ENCODE results near the gene FGF18.

Gene FGF18

DNA sequence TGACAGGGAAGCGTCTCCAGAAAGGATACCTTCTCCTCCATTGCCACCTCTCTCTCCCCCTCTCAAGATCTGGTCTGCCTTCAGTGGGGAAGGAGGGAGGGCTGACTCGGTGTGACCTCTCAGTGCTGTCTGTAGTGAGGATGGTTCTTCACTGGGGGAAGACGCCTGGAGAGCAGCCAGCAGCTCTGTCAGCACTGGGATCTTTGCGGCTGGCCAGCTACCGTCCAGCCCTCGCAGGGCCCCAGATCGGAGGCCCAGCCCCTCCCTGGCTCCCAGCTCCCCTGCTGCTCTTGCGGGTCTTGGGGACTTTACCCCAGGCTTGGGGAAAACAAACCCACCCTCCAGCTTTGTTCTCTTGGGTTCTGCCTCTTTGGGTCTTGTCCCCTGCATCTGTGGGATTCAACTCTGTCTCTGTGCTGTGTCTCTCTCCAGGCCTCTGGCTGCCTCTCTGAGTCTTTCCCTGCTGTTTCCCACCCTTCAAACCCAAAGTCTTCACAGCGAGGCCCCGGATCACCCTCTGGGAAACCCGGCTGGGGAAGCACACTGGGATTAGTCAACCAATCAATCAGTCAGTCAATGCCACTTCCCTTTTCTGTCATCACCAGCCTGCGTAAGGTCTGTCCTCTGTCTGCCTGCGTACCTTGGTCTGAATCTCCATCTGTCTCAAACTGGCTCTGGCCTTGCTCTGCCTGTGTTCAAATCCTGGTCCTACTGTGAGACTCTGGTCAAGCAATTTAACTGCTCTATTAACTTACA lies 23.0 kb downstream of the FGF18 start:
- DNase-seq (ENCODE audit: low read depth in 2 of 2): no peak

DNA sequence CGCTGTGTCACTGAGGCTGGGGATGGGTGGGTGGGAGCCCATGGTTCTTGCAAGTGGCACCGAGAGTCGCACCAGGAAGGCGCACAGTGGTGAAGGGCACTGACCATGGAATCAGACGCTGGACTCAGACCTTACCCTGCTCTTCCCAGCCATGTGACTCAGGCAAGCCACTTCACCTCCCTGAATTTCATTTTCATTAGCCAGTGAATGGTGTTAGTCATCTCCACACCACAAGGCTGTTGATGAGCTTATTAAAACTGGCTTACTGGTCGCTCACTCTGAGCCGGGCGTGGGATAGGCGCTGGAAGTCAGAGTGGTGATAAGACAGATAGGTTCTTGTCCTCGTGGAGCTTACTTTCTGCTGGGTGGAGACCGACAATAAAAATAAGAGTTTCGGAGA lies 25.1 kb downstream of the FGF18 start:
- no peak for DNase-seq (ENCODE audit: low read depth in 2 of 2)

DNA sequence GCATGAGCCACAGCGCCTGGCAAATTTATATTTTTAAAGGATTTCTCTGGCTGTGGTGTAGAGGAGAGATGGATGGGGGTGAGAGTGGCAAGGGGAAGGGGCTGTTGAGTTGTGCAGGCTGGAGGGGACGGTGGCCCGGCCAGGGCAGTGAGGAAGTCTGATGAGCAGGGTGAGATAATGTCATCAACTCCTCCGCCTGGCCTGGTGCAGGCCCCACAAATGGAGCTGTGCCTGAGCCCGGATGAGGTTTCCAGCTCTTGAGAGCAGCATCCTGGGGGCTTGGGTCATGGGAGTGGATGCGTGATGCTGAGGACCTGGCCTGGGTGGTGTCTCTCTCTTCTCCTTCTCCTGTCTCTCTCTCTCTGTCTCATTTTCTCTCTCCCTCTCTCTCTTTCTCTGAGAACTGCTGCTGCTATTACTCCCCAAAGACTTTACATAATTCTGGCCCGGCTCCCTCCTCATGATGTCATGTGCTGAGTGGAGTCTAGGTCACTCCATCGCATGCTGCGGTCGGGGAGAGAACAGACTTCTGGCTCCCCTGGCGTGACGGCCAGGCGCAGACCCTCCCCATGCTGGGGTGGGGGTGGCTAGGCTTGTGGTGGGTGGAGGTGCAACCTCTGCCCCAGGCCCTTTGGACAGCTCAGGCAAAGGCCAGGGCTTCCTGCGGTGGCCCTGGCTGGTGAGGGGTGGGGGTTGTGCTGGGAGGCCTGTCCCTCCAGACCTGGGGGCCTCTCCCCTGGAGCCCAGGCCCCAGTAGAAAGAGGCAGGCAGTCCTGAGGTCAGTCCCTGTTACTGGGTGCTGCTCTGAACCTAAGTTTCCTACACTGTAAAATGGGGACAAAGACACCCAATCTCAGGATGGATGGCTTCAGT lies 26.4 kb downstream of the FGF18 start:
- DNase-seq (ENCODE audit: low read depth in 2 of 2): peak; percentile 43 to 50

DNA sequence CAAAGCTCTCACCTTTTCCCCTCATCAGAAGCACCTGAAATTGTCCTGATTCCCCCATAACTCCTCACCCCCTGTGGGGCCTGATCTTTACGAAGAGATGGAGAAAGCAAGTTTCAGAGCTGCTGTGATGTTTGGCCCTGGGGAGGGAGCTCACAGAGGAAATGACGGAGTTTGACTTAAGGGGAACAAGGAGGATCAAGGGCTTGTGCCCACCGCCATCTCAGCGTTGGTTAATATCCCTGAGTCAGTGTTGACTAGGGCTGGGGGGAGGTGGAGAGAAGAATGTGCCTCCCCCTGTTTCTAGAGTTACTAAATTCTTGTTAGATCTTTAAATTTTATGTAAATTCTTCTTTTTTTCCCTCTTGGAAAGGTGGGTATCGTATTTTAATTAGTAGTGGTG lies 27.8 kb downstream of the FGF18 start:
- DNase-seq (ENCODE audit: low read depth in 2 of 2): no peak

DNA sequence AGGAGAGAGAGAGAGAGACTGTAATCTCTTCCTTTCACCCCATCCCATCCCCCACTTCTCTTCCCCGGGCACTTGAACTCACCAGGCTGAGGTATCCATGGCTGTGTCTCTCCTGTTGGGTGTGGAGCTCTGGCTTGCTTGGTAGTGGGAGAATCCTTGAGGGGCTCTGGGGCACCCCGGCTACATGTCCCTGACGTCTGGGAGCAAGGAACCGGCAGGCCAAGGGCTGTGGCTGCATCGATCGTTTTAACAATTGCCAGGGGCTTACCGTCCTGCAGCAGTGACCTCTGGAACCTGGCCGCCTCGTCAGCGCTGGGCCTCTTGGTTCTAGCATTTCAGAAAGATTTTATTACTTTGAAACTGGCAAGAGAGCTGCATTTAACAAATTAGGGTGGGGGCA lies 30.0 kb downstream of the FGF18 start:
- no peak for DNase-seq (ENCODE audit: low read depth in 2 of 2)

DNA sequence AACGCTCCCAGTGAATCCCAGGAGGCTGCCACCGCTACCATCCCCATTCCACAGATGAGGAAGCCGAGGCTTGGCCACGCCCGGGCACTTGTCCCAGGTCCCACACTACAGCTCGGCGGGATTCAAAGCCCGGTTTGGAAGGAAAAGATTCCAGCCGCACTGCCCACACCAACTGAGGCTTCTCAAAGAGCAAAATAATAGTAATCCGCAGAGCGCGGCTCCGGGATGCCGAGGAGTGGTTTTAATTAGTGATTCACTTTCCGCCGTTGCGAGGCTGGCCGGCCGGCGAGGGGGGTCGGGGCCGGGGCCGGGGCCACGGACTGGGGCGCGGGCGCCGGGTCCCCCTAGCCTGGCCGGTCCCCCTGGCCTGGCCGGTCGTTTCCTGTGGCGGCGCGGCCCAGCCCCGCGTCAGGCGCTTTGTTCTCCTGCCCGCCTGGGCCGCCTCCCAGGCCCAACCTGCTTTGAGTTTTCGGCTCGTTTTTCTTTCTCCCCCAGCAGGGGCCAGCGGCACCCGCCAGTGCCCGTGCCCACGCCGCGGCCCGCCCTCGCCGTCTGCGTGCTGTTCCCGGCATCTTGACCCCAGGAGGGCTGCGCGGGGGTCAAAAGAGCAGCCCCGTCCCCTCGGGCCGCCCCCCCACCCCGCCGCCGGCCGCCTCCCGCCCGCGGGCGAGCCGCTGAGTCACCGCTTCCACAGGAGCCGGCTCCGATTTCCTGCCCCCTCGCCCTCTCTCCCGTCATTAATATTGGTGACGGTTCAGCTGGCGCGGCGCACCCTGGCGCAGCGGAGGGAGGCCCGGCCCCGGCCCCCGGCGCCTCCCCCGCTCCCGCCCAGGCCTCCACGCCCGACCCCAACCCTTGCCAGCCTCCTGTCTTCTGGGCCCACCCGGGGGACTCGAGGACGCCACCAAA lies 31.2 kb downstream of the FGF18 start:
- peak in 1 of 2 experiments; percentile 56 for DNase-seq (ENCODE audit: low read depth in 2 of 2)

DNA sequence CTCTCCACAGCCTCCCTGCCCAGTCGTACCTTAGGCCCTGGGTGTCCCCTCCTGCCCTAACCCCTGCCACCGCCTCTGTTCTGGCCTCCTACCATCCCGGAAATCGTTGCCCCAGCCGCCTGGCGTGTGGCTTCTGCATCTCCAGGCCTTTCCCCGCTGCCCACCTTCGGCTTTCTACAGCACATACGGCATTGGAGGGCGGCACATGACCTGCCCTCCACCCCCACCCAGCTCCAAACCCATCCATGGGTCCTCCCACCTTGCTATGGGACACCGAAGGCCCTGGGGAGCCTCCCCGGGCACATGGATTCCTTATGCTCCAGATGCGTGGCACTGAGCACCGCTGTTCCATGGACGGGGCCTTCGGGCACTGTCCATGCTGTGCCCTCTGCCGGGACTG lies 32.0 kb downstream of the FGF18 start:
- no peak for DNase-seq (ENCODE audit: low read depth in 2 of 2)

GRCh38 chr5:171453056-171453725 lies 33.7 kb downstream of the FGF18 start:
- DNase-seq (ENCODE audit: low read depth in 2 of 2): no peak

- DNase-seq (ENCODE audit: low read depth in 2 of 2): no peak
Measured at GRCh38 chr5:171453988-171454387, 34.5 kb downstream of the FGF18 start.

DNA sequence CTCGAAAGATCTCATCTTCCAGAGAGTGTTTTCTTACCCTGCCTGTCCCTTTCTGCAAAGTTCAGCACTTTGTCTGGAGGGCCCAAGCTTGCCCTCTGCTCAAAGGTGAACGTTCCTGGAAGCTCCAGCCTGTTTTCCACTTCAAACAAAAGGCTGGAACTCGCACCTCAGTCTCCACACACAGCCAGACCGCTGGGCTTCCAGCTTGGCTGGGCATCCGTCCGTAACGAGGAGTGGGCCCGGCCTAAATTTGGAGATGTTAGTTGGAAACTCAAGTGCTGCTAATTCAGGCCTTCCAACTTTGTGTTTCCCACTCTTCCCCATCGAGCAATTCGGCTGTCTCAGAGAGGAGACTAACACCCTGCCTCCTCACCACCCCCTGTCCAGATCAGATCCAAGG lies 35.1 kb downstream of the FGF18 start:
- no peak for DNase-seq (ENCODE audit: low read depth in 2 of 2)

DNA sequence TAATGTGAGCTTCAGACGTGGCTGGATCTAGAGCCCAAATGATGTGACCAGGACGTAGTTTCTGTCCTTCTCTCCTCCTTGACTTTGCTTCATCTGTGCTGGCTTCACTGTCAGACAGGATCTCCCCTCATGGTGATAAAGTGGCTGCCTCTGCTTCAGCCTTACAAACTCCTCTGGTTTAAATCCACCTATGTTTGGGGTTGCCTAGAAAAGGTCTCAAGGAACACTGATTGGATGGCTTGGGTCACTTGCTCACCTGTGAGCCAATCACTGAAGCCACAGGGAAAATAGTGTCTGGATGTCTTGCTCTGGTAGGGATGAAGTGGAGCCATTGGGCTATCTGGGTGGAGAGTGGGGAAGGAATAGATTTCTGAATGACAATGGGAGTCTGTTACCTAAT lies 36.1 kb downstream of the FGF18 start:
- no peak for DNase-seq (ENCODE audit: low read depth in 2 of 2)

DNA sequence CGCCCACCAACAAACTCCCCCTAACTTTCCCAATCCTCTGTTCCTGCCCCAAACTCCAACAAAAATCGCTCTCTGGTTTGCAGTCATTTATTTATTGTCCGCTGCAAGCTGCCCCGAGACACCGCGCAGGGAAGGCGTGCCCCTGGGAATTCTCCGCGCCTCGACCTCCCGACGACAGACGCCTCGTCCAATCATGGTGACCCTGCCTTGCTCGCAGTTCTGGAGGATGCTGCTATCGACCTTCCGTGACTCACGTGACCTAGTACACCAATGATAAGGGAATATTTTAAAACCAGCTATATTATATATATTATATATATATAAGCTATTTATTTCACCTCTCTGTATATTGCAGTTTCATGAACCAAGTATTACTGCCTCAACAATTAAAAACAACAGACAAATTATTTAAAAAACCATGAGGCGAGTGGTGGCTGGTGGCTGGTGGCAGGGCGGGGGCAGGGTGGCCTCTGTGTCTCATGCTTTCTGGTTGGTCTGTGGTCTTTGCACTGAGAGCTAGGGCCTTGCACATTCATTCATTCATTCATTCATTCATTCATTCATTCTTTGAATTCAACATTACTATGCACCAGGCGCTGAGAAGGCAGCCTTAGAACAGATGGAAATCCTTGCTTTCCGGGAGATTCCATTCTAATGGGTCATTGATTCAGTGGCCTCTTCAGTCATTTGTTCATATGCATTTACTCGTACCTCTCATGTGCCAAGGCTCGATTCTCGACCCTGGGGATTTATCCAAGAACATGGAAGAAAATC lies 37.9 kb downstream of the FGF18 start:
- DNase-seq (ENCODE audit: low read depth in 2 of 2): no peak

DNA sequence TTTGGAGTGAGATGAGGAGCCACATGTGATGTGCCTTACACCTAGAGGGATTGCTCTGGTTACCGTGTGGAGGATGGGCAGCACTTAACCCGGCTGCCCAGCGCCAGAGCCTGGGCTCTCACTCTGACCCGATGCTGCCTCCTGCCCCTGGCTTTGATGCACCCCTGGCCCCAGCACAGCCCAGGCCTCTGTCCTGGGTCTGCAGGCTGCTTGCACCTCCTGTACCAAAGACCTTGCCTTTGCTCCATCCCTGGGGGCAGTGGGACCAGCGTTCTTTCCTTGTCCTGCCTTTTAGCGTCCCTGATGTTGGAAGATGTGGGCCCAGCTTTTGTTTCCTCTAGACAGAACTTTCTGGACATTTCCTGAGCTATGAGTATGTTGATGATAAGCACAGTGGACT lies 40.4 kb downstream of the FGF18 start:
- DNase-seq (ENCODE audit: low read depth in 2 of 2): no peak

- DNase-seq (ENCODE audit: low read depth in 2 of 2): no peak
Measured at GRCh38 chr5:171462136-171462927, 42.9 kb downstream of the FGF18 start.

- DNase-seq (ENCODE audit: low read depth in 2 of 2): no peak
Measured at GRCh38 chr5:171462928-171463861, 43.7 kb downstream of the FGF18 start.

DNA sequence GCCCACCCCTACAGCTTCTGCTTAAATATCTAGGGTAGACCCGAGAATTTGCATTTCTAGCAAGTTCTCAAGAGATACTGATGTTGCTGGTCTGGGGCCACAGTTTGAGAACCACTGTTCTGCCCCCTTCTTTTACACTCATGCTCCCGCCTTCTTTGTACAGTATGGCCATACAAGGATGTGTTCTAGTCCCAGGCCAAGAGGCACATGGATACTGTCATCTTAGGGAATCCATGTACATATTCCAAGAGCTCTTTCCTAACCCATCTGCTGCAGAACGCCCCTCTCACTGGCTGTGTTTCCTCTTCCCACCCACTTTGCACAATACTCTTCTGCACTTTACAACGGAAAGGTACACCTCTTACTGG lies 44.4 kb downstream of the FGF18 start:
- DNase-seq (ENCODE audit: low read depth in 2 of 2): no peak

DNA sequence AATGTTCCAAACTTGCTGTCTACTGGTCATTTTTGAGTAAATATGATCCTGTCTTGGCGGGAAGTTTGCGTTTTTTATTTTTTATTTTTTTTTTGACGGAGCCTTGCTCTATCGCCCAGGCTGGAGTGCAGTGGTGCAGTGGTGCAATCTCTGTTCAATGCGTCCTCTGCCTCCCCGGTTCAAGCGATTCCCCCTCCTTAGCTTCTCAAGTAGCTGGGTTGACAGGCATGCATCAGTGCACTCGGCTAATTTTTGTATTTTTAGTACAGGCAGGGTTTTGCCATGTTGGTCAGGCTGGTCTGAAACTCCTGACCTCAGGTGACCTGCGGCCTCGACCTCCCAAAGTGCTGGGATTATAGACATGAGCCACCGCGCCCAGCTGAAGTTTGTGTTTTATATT lies 45.4 kb downstream of the FGF18 start:
- no peak for DNase-seq (ENCODE audit: low read depth in 2 of 2)

GRCh38 chr5:171467107-171467506 lies 47.7 kb downstream of the FGF18 start:
- no peak for DNase-seq (ENCODE audit: low read depth in 2 of 2)

GRCh38 chr5:171469326-171469725 lies 49.9 kb downstream of the FGF18 start:
- DNase-seq (ENCODE audit: low read depth in 2 of 2): no peak
